Measurements from ENCODE around the gene ABO. TPM values are rescaled to one million over a fixed set of nuclear protein-coding genes. Genes with fewer than 3 reads are reported as not detected.
"Not testable (repeated sequence)": the region's sequence is repeated elsewhere in the genome, so short reads cannot be mapped to it uniquely, and the experiment has no call there.

The ABO gene
- total RNA-seq, 1 experiment from 2014 or later: 0.37 TPM

DNA sequence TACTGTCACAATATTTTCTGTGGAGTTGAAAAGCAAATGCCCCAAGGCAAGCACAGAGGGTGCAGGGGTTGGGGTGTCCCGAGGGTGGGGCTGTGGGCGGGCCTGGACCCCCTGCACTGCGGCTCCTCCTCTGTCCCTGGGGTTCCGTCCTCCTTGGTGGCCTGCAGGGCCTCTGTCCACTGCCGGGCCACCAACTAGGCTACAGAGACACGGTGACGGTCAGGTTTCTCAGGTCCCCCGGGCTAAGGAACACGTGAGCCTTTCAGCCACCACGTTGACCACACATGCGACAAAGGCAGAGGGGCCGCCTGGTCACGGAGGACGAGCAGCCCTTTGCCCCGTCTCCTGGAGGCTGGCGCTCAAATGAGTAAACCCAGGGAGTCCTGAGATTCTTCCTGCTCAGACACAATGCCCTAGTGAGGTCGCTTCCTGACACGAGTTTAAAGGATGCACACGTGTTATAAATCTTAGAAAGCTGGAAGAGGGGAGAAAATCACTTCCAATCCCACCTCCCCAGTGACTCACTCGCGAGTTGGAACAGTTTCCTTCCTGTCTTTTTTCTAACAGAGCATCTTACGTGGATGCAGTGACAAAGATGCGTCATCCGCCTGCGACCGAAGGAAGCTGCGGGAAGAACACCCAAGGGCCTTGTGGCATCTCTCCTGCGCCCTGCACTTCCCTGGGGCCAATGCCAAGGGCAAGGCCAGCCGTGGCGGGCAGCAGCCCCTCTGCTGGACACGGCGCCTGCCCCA, 41.1 kb downstream of the ABO start:
- no peak overlapping the region for H2AK5ac ChIP-seq (ENCODE audit: insufficient read length, low read length)
- no peak overlapping the region for H2AFZ ChIP-seq (ENCODE audit: low read length)
- Mint-ChIP-seq H3K27ac (no peak overlapping the region), H3K4me1 (peaks cover 3 to 4% of the 10 kb centered on the region in 2 experiments), H3K27me3 (ENCODE audit: low read depth) (peaks cover 67% of the 10 kb centered on the region), H3K9me3 (peaks cover 5 to 8% of the 10 kb centered on the region in 2 experiments; a peak in 4 of 5 replicates), H3K4me3 (no peak overlapping the region; a peak in 1 of 5 replicates), H3K36me3 (ENCODE audit: insufficient read depth in 1 of 3, low read depth in 3 of 3) (no peaks in the 10 kb centered on the region; a peak in 2 of 7 replicates)
- no peak overlapping the region for H3K18ac ChIP-seq (ENCODE audit: insufficient read length, low read depth, low read length)
- no peak overlapping the region for H4K91ac ChIP-seq (ENCODE audit: insufficient read length, low read depth, low read length)
- TF ChIP-seq, protein P1, sequence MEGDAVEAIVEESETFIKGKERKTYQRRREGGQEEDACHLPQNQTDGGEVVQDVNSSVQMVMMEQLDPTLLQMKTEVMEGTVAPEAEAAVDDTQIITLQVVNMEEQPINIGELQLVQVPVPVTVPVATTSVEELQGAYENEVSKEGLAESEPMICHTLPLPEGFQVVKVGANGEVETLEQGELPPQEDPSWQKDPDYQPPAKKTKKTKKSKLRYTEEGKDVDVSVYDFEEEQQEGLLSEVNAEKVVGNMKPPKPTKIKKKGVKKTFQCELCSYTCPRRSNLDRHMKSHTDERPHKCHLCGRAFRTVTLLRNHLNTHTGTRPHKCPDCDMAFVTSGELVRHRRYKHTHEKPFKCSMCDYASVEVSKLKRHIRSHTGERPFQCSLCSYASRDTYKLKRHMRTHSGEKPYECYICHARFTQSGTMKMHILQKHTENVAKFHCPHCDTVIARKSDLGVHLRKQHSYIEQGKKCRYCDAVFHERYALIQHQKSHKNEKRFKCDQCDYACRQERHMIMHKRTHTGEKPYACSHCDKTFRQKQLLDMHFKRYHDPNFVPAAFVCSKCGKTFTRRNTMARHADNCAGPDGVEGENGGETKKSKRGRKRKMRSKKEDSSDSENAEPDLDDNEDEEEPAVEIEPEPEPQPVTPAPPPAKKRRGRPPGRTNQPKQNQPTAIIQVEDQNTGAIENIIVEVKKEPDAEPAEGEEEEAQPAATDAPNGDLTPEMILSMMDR (conservative IDR thresholded peaks at IDR 0.05): no peak
- H3T11ph ChIP-seq (ENCODE audit: low read length): no peak overlapping the region
- no peak overlapping the region for H3K23ac ChIP-seq (ENCODE audit: insufficient read length, low read depth, low read length)
- no peak overlapping the region for H2BK5ac ChIP-seq (ENCODE audit: insufficient read length, low read length)
- H3K9me3 ChIP-seq (ENCODE audit: control insufficient read depth, low read depth, low read length): no peaks in the 10 kb centered on the region
- no peaks in the 10 kb centered on the region for H4K20me1 ChIP-seq (ENCODE audit: control insufficient read depth, insufficient read depth, insufficient read length)
- H3K23me2 ChIP-seq (ENCODE audit: insufficient read length, low read depth, low read length, poor library complexity, severe bottlenecking): peaks cover 8% of the 10 kb centered on the region
- no peak overlapping the region for H2BK15ac ChIP-seq (ENCODE audit: low read depth, low read length)
- H3K9ac ChIP-seq (ENCODE audit: extremely low read depth, insufficient read length, low read length): no peak overlapping the region
- no peak overlapping the region for H3K27ac ChIP-seq (ENCODE audit: insufficient read length, low read depth, low read length)
- H3K79me2 ChIP-seq (ENCODE audit: insufficient read depth, low read length): no peaks in the 10 kb centered on the region
- H3K4me1 ChIP-seq (ENCODE audit: insufficient read depth, low read length): no peaks in the 10 kb centered on the region
- no peak overlapping the region for H2BK12ac ChIP-seq (ENCODE audit: insufficient read length, low read depth, low read length)
- H4K8ac ChIP-seq (replicated peaks; ENCODE audit: insufficient read length, low read depth, low read length): no peak overlapping the region
- H3K56ac ChIP-seq (ENCODE audit: insufficient read length, low read depth, low read length): no peak overlapping the region
- H4K5ac ChIP-seq (ENCODE audit: insufficient read length, low read depth, low read length): no peak overlapping the region
- no peak overlapping the region for H3K14ac ChIP-seq (ENCODE audit: insufficient read depth, low read length)
- WGBS (ENCODE audit: extremely low coverage, insufficient read length, low lambda C conversion rate): no CpG with 5 or more reads among the region's 32 CpGs
- H3K79me1 ChIP-seq (ENCODE audit: insufficient read depth, low read depth, low read length, poor library complexity, severe bottlenecking): no peaks in the 10 kb centered on the region
- no peaks in the 10 kb centered on the region; the same call in 1 of the 2 replicates for H3K27me3 ChIP-seq (ENCODE audit: insufficient read depth, low read length)
- peak; percentile 20 for DNase-seq
- no peak overlapping the region for H2BK20ac ChIP-seq (ENCODE audit: low read depth, low read length, poor library complexity, severe bottlenecking)
- H3K4me2 ChIP-seq (ENCODE audit: insufficient read depth, insufficient read length, low read length): no peak overlapping the region
- no peak overlapping the region for H2BK120ac ChIP-seq (ENCODE audit: low read depth, low read length, poor library complexity, severe bottlenecking)
- no peak overlapping the region for H3K4ac ChIP-seq (ENCODE audit: low read depth, low read length)

DNA sequence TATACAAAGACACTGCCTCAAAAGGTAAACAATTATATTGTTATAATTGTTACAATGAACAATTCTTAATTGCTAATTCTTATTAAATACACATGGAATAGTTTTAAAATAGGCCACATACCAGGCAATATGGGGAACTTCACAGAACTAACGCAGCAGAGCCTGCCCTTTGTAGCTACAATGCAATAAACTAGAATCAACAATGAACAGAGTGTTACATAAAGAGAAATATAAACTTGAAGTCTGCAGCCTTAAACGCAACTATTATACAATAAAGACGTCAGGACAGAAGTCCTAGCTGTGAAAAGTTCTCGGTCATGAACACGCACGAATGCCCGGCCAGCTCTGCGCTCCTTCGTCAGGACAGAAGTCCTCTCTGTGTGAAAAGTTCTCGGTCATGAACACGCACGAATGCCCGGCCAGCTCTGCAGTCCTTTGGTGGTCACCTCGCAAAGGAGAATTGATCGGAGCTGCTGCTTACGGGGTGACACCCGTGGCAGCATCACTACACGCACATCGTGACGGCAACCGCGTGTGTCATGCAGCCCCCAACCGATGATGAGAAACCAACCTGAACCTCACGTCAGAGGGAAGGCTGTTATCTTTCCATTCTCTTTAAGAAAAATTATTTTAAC, 43.0 kb downstream of the ABO start:
- H3K9me3 Mint-ChIP-seq; H4K91ac ChIP-seq (ENCODE audit: insufficient read length, low read depth, low read length); H2BK15ac ChIP-seq (ENCODE audit: low read depth, low read length); H3K18ac ChIP-seq (ENCODE audit: insufficient read length, low read depth, low read length); H2AK5ac ChIP-seq (ENCODE audit: insufficient read length, low read length); H4K5ac ChIP-seq (ENCODE audit: insufficient read length, low read depth, low read length); DNase-seq; H3K4me1 Mint-ChIP-seq; H3K14ac ChIP-seq (ENCODE audit: insufficient read depth, low read length); H3K4me3 Mint-ChIP-seq; H2BK5ac ChIP-seq (ENCODE audit: insufficient read length, low read length); H3K23me2 ChIP-seq (ENCODE audit: insufficient read length, low read depth, low read length, poor library complexity, severe bottlenecking); H2AFZ ChIP-seq (ENCODE audit: low read length); H4K8ac ChIP-seq (replicated peaks; ENCODE audit: insufficient read length, low read depth, low read length); H3K23ac ChIP-seq (ENCODE audit: insufficient read length, low read depth, low read length); H3K4me2 ChIP-seq (ENCODE audit: insufficient read depth, insufficient read length, low read length); H3K9me3 ChIP-seq (ENCODE audit: control insufficient read depth, low read depth, low read length); H3K56ac ChIP-seq (ENCODE audit: insufficient read length, low read depth, low read length); H3K27me3 ChIP-seq (ENCODE audit: insufficient read depth, low read length); H2BK120ac ChIP-seq (ENCODE audit: low read depth, low read length, poor library complexity, severe bottlenecking); H3K79me1 ChIP-seq (ENCODE audit: insufficient read depth, low read depth, low read length, poor library complexity, severe bottlenecking); H4K20me1 ChIP-seq (ENCODE audit: control insufficient read depth, insufficient read depth, insufficient read length); H3K27ac Mint-ChIP-seq; H3K27ac ChIP-seq (ENCODE audit: insufficient read length, low read depth, low read length); H2BK12ac ChIP-seq (ENCODE audit: insufficient read length, low read depth, low read length); H3T11ph ChIP-seq (ENCODE audit: low read length); H3K79me2 ChIP-seq (ENCODE audit: insufficient read depth, low read length); H2BK20ac ChIP-seq (ENCODE audit: low read depth, low read length, poor library complexity, severe bottlenecking); H3K4me1 ChIP-seq (ENCODE audit: insufficient read depth, low read length); H3K4ac ChIP-seq (ENCODE audit: low read depth, low read length); H3K9ac ChIP-seq (ENCODE audit: extremely low read depth, insufficient read length, low read length); H3K36me3 Mint-ChIP-seq (ENCODE audit: insufficient read depth in 1 of 3, low read depth in 3 of 3): not testable (repeated sequence)
- peaks cover 65% of the 10 kb centered on the region for H3K27me3 Mint-ChIP-seq (ENCODE audit: low read depth)
- no CpG with 5 or more reads among the region's 24 CpGs for WGBS (ENCODE audit: extremely low coverage, insufficient read length, low lambda C conversion rate)

All from H9 (cell line).